Stimulated activated CD8-positive, alpha-beta memory T cell treated with anti-CD3 and anti-CD28 coated beads, Interleukin-4, amount 100 ng/mL, for 4 hours (primary cell): ENCODE data around the gene PSMB4.
"Not testable (repeated sequence)": the region's sequence is repeated elsewhere in the genome, so short reads cannot be mapped to it uniquely, and the experiment has no call there.

Experiments
- DNase-seq, 2 donors: peaks; one replicate each; pipeline ENCODE4 v3.0.0-alpha.2; 2020; ENCODE audit warnings: low read depth in 2 of 2, low spot score in 1 of 2

Gene PSMB4

GRCh38 chr1:151399324-151400171 lies at the start of gene PSMB4:
TSS of gene PSMB4 (plus strand) at chr1:151399573. CDS start at chr1:151399588, 15 bp downstream.
- DNase-seq = peak; percentile 60 to 64

GRCh38 chr1:151350323-151350722 lies 49.0 kb upstream of the PSMB4 start:
- DNase-seq = not testable (repeated sequence)

- DNase-seq = no peak
Measured at GRCh38 chr1:151352021-151352718, 47.2 kb upstream of the PSMB4 start.

GRCh38 chr1:151356696-151357095 lies 42.7 kb upstream of the PSMB4 start:
- DNase-seq = no peak

GRCh38 chr1:151361883-151362282 lies 37.5 kb upstream of the PSMB4 start:
- no peak for DNase-seq

GRCh38 chr1:151362308-151363155 lies 36.8 kb upstream of the PSMB4 start:
- no peak for DNase-seq

GRCh38 chr1:151364996-151365395 lies 34.4 kb upstream of the PSMB4 start:
- DNase-seq = no peak

- DNase-seq = no peak
Measured at GRCh38 chr1:151367658-151368392, 31.5 kb upstream of the PSMB4 start.

GRCh38 chr1:151368393-151369301 lies 30.7 kb upstream of the PSMB4 start:
- DNase-seq = no peak

- DNase-seq = no peak
Measured at GRCh38 chr1:151369302-151369610, 30.1 kb upstream of the PSMB4 start.

GRCh38 chr1:151369621-151370048 lies 29.7 kb upstream of the PSMB4 start:
- DNase-seq = no peak

GRCh38 chr1:151370211-151370911 lies 29.0 kb upstream of the PSMB4 start:
- DNase-seq = no peak

- DNase-seq = no peak
Measured at GRCh38 chr1:151371370-151372057, 27.9 kb upstream of the PSMB4 start.

- no peak for DNase-seq
Measured at GRCh38 chr1:151372058-151372934, 27.1 kb upstream of the PSMB4 start, which contains the start of gene SELENBP1. TSS of gene SELENBP1 (minus strand) at chr1:151372705. CDS start at chr1:151372641, 64 bp downstream.

GRCh38 chr1:151373196-151373595 lies 26.2 kb upstream of the PSMB4 start:
- no peak for DNase-seq

- DNase-seq = no peak
Measured at GRCh38 chr1:151377150-151377884, 22.1 kb upstream of the PSMB4 start.

GRCh38 chr1:151384584-151384983 lies 14.8 kb upstream of the PSMB4 start:
- DNase-seq = no peak
